ENCODE measurements around the gene KHDRBS1. TPM values are rescaled to one million over a fixed set of nuclear protein-coding genes. Genes with fewer than 3 reads are reported as not detected.

The KHDRBS1 gene
- total RNA-seq, 1 experiment from 2014 or later = 161 TPM

GRCh38 chr1:31977385-31978131, 36.1 kb upstream of the KHDRBS1 start:
- Histone ChIP-seq H3K9me2 (ENCODE audit: insufficient read depth) (no peaks in the 10 kb centered on the region), H3K36me3 (ENCODE audit: low read depth) (no peaks in the 10 kb centered on the region), H3F3A (ENCODE audit: insufficient read depth, low read depth) (no peaks in the 10 kb centered on the region), H3K79me2 (ENCODE audit: low read depth) (no peaks in the 10 kb centered on the region), H3K27ac (no peak overlapping the region), H3K9me3 (ENCODE audit: insufficient read depth, low read depth) (no peaks in the 10 kb centered on the region), H3K27me3 (ENCODE audit: insufficient read depth, low read depth) (no peaks in the 10 kb centered on the region), H3K4me1 (replicated peaks; ENCODE audit: insufficient read depth) (no peaks in the 10 kb centered on the region), H4K20me1 (ENCODE audit: insufficient read depth) (no peaks in the 10 kb centered on the region), H3K4me3 (no peak overlapping the region), H2AFZ (no peak overlapping the region), H3K4me2 (no peak overlapping the region)
- BruUV-seq (replicated peaks) = no TSS peak
- ChIA-PET CTCF (interaction anchor here (0.6 kb wide), 1 partner anchor 351 kb away, joined by 3 read pairs; no protein-coding TSS in a partner anchor), POLR2A (ENCODE audit: unreplicated experiment) (interaction anchor here (0.7 kb wide), 1 partner anchor 167 kb away, joined by 3 read pairs; no protein-coding TSS in a partner anchor)
- peak in 1 of 2 experiments; percentile 58 for DNase-seq
- TF ChIP-seq CTCF (conservative IDR thresholded peaks at IDR 0.05) (peak; percentile 62; the same call in 1 of the 2 replicates), EZH2 (IDR thresholded peaks at IDR 0.05; ENCODE audit: low read depth) (no peak)
- intact Hi-C loops (cut with micrococcal nuclease; ENCODE audit: unreplicated experiment) = no loop called here

GRCh38 chr1:31978843-31979400, 34.7 kb upstream of the KHDRBS1 start:
- no TSS peak for BruUV-seq (replicated peaks)
- no peaks in the 10 kb centered on the region for H3K4me1 ChIP-seq (replicated peaks; ENCODE audit: insufficient read depth)
- no peaks in the 10 kb centered on the region for H3K79me2 ChIP-seq (ENCODE audit: low read depth)
- no peak overlapping the region for H3K4me2 ChIP-seq
- H3K36me3 ChIP-seq (ENCODE audit: low read depth) = no peaks in the 10 kb centered on the region
- H3K4me3 ChIP-seq = no peak overlapping the region
- ChIA-PET POLR2A (ENCODE audit: unreplicated experiment) (no interaction called here), CTCF (no interaction called here)
- no peak overlapping the region for H3K27ac ChIP-seq
- intact Hi-C loops (cut with micrococcal nuclease; ENCODE audit: unreplicated experiment) = no loop called here
- no peak for DNase-seq
- no peaks in the 10 kb centered on the region for H4K20me1 ChIP-seq (ENCODE audit: insufficient read depth)
- no peaks in the 10 kb centered on the region for H3K27me3 ChIP-seq (ENCODE audit: insufficient read depth, low read depth)
- no peaks in the 10 kb centered on the region for H3F3A ChIP-seq (ENCODE audit: insufficient read depth, low read depth)
- H2AFZ ChIP-seq = no peak overlapping the region
- TF ChIP-seq CTCF (conservative IDR thresholded peaks at IDR 0.05) = no peak
- TF ChIP-seq EZH2 (IDR thresholded peaks at IDR 0.05; ENCODE audit: low read depth) = no peak
- H3K9me2 ChIP-seq (ENCODE audit: insufficient read depth) = no peaks in the 10 kb centered on the region
- no peaks in the 10 kb centered on the region for H3K9me3 ChIP-seq (ENCODE audit: insufficient read depth, low read depth)

- Histone ChIP-seq H3K4me2 (no peak overlapping the region), H3K9me2 (ENCODE audit: insufficient read depth) (no peaks in the 10 kb centered on the region), H3K27me3 (ENCODE audit: insufficient read depth, low read depth) (no peaks in the 10 kb centered on the region), H3F3A (ENCODE audit: insufficient read depth, low read depth) (peaks cover 11% of the 10 kb centered on the region; the same call in 1 of the 2 replicates), H2AFZ (no peak overlapping the region), H3K79me2 (ENCODE audit: low read depth) (no peaks in the 10 kb centered on the region), H3K36me3 (ENCODE audit: low read depth) (no peaks in the 10 kb centered on the region), H3K4me1 (replicated peaks; ENCODE audit: insufficient read depth) (no peaks in the 10 kb centered on the region), H3K27ac (no peak overlapping the region), H3K4me3 (no peak overlapping the region), H3K9me3 (ENCODE audit: insufficient read depth, low read depth) (no peaks in the 10 kb centered on the region), H4K20me1 (ENCODE audit: insufficient read depth) (no peaks in the 10 kb centered on the region)
- CTCF ChIA-PET = no interaction called here
- TF ChIP-seq EZH2 (IDR thresholded peaks at IDR 0.05; ENCODE audit: low read depth) (no peak), CTCF (conservative IDR thresholded peaks at IDR 0.05) (no peak)
- DNase-seq = no peak
- no TSS peak for BruUV-seq (replicated peaks)
- intact Hi-C loops (cut with micrococcal nuclease; ENCODE audit: unreplicated experiment) = no loop called here
- POLR2A ChIA-PET (ENCODE audit: unreplicated experiment) = interaction anchor here (0.7 kb wide), 1 partner anchor 355 kb away, joined by 5 read pairs; no protein-coding TSS in a partner anchor
These were observed 32.7 kb upstream of the KHDRBS1 start for GRCh38 chr1:31980835-31981455.

Data from PC-9 (cell line).